GM21526 (cell line): ENCODE results near the gene MTX1.
"Not testable (repeated sequence)": the region's sequence is repeated elsewhere in the genome, so short reads cannot be mapped to it uniquely, and the experiment has no call there.

ENCODE experiments used
- ATAC-seq: cut with Tn5 transposase; IDR thresholded peaks from one replicate; pipeline ENCODE4 v1.9.1; 2021; ENCODE audit warnings: moderate library complexity; ENCODE audit not compliant: unreplicated experiment, low FRiP score

MTX1 gene

DNA sequence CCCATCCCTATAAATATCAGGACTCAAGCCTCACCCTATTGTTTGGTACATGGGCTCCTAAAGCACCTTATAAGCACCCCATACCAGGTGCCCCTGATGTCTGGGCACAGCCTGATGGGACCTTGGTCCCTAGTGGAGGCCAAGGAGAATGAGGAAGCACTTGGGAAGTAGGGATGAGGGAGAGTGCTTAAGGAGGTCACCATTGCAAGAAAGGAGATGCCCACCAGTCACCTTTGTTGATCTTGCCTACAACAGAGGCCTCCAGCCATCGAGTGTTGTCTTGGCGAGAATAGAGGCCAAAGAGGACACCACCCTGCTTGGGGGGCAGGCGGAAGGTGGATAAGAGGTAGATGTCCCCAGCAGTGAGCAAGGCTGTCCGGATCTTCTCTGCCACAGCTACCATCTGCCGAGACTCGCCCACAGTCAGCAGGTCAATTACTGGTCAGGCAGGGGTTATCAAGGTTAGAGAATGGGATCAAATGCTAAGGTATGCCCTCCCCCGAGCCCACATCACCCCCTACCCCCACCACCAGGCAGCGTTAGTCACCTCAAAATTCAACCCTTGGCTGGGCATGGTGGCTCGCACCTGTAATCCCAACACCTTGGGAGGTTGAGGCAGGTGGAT, 2.4 kb upstream of the MTX1 start:
- ATAC-seq: no peak

DNA sequence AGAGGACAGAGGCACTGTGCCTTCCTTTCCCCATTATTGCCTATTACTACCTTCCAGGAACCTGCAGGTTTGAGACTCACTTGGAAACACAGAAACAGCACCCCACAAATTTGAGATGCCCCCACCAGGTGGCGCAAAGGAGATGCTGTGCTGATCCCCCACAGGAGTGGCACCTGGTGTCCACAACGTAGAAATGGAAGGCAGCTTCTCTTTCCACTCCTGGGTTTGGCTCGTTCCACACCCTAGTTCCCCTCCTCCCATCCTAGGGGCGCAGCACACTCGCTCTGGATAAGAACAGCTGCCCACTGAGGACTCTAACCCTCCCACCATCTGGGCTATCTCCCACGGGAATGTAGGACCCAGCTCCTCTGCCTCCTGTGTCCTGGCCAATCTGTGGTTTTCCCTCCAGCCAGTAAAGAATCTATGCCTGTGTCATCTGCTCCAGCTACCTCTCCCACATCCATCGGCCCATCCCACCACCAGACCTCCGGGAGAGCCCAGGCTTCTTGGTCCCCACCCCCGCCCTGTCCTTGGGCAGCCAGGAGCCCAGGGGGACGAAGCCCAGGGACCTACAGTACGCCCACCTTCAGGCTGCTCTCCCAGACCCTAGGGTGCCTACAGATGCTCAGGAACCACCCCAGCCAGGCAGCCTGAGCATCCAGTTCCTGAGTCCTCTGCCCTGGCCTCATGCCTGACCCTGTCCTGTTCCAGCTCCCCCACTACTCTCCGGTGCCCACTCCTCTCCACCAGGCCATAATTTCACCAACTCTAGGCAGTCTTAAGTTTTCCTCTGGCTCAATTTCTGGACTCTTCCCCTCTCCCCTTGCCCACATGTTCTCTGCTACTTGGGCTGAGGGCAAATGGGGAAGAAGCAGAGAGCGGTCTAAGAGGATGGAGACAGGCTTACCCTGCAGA, 1.3 kb upstream of the MTX1 start:
- no peak for ATAC-seq

DNA sequence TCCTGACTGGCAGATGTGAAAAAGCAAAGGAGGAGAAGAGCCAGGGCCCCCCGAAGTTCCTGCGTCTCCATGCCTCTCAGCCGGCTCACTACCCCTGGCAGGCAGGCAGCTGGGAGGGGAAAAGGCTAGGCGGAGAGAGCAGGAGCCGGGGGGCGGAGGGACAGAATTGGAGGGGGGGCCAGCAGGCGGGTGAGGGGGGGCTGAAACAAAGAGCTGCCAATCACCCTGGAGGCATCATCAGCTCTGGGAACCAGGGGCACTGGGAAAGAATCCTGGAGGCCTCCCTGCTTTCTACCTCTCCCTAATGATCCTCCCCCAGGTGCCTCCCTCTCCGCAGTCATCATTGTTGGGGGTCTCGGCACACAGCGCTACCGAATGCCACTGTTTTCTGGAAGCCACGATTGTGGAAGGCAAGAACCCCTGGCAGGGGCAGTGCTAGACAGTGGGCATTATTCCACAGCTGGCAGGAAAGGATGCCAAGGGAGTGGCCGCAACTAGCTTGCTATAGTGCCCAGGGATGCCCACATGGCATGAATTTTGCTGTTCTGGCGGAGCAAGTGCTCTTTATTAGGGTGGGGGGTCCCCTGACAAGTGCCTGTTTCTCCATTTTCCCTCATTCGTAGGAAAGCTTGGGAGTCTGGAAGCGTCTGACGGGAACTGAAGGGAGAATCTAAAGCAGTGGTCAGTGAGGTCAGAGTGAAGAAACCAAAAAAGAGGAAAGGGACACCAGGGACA, 522 bp upstream of the MTX1 start, which contains the start of gene THBS3:
TSS of gene THBS3 (minus strand) at position 92 of the 735 bp plus-strand sequence. CDS start at position 71, 21 bp downstream.
- ATAC-seq: no peak

DNA sequence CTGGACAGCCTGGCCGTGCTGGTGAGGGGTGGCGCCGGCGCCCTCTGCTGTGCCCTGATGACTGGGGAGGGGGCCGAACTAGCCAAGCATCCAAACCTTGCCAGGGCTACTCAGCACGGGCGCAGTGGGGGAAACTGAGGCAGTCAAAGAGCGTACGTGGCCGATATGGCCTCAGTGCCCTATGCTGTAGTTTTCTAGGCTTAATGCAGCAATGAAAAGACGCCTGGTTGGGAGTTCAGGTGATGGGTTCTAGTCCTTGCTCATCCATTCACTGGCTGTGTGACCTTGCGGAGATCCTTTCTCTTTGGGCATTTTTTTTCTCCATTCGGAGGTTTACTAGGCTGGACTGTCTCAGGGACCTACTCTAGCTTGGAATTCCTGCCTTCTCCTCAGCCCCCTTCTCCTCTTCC, 822 bp downstream of the MTX1 start:
- no peak for ATAC-seq

DNA sequence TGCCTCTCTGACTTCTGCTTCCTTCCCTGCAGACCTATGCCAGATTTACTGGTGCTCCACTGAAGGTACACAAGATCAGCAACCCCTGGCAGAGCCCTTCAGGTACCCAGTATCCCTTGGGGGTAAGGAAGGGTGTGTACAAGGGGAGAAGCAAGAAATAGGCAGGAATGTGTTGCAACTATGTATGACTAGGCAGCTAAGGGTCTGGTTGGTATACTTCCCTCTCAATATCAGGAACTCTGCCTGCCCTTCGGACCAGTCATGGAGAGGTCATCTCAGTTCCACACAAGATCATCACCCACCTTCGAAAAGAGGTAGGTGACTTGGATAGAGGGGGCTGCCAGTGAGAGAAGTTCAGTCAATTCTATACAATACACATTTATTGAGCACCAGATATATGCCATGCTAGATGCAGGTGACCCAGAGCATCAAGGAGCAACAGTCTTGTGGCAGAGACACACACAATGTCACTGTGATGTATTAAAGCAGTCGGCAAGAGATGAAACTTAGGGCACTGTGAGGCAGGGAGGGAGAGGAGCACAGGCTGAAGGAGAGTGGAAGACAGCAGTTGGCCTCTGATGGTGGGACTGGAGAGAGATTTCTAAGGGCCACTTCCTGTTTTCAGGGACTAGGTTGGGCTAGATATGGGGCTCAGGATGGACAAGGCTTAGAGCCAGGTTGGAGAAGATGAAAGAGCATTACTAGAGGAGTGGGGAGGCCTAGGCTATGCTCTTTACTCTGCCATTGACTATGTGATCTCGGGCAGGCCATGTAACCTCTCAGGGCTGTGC, 2.0 kb downstream of the MTX1 start:
- ATAC-seq: no peak

DNA sequence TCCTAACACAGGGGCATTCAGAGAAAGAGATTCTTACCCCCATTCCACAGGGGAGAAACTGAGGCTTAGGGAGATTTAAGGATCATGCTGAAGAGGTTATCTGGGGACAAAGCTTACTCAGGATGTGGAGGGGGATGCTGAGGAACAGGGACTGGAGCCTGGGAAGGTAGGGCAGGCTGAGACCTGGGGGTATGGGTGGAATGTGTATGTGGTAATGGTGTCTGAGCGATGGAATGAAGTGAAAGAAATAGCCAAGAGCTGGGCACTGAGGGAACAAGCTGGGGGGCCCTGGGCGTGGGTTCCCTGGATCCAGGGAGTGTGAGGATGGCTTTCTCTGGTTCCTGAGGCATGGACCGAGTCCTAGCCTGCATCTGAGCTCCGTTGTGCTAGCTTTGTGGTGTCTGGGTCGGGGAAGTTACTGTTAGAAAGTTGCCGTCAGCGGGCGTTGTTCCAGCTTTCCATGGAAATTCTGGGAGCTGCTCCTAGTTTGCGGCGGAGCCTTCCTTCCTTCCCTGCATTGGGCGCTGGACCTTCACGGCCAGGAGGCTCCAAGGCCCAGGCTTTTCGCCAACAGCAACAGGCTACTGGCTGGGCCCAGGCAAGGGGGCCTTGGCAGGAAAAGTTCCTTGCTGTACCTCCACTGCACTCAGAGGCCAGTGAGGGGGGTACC, 3.0 kb downstream of the MTX1 start:
- ATAC-seq: not testable (repeated sequence)

DNA sequence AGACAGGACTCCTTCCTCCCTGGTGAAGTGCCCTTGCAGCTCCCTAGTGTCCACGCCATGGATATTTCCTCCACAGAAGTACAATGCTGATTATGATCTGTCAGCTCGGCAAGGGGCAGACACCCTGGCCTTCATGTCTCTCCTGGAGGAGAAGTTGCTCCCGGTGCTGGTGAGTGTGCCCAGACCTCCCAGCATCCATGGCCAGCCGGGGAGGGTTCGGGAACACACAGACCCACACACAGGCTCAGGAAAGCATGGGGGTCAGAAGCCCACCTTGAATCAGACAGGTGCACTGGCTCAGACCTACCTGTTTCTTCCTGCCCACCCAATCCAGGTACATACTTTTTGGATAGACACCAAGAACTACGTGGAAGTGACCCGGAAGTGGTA, 3.6 kb downstream of the MTX1 start:
- ATAC-seq: not testable (repeated sequence)

DNA sequence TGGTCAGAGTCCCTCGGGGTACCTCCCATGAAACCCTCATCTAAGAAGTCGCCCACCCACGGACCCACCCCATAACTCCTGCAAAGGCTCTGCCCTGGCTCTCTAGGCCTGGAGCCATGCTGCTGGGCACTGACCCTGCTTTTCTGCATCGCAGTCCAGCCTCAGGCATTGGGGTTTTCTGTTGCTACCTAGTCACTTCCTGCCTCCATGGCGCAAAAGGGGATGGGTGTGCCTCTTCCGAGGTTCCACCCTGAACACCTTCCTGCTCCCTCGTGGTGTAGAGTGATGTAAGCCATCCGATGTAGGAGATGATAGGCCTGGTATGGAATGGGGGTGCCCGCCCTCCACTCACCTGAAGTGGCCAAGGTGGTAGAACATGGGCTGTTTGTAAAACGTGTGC, 6.2 kb downstream of the MTX1 start:
- not testable (repeated sequence) for ATAC-seq

DNA sequence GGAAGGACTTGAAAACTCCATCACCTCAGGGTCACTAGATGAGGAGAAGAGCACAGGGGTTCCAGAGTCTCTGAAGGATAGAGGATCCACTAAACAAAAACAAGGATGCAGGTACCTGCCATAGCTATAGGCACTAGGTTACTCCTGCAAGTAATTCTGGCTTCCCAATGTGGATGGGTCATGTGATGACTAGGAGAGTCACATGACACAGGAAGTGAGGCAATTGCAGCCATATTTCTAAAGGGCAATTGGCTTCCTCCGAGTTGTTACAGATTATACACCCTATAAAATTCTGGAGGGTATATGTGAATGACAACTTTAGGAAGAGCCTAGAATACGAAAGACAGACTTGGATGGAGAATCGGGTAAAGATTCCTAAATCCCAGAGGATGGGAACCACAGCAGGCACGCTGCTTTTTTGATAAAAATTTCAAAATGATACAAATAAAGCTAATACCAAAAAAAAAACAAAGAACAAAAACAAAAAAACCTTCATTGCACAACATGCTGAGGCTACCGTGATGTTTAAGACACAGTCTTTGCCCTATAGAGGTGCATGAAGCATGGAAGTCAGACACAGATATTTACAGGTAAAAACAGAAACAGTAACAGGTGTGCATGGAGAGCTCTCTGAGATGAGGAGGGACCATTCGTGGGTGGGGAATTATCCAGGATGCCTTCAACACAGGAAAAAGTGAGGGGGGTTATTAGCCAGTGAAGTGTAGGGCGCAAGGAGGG, 10.5 kb downstream of the MTX1 start:
- ATAC-seq: no peak

DNA sequence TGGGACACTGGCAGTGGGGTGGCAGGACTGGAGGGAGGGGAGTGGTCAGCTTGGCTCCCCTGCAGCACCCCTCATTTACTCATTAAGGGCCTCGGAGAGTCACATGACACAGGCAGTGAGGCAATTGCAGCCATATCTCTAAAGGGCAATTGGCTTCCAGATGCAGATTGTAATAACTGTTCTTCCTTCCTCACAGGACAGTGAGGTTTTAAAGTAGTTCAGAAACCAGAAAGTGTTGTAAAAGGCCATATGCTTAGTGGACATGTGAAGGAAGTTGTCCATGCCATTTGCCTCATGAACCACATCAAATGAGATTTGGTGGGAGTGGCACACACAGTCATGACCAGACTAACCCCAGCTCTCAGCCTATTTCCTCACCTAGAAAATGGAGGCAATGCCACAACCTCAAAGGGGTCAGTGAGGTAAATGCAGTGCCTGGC, 11.1 kb downstream of the MTX1 start:
- no peak for ATAC-seq

DNA sequence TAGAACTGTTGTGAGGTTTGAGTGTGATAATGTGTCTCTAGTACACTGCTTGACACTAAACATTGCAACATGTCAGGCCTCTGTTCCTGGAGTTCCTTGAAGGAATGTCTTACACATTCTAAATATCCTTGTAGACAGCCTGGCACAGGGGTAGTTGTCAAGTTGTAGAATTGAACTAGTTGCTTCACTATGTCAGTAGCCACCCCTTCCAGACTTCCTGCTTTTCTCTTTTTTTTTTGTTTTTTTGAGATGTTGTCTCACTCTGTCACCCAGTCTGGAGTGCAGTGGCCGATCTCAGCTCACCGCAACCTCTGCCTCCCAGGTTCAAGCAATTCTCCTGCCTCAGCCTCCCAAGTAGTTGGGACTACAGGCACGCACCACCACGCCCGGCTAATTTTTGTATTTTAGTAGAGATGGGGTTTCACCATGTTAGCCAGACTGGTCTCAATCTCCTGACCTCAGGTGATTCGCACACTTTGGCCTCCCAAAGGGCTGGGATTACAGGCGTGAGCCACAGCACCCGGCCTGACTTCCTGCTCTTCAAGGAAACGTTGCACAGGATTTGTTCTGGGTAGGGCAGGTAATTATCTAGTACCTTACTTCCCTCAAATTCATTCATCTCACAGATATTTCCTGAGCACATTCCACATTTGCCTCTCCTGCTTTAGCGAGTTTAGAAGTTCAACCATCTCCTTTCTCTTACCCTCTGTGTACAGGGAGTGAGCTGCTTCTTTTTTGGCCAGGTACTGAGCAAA, 11.9 kb downstream of the MTX1 start:
- ATAC-seq: not testable (repeated sequence)

DNA sequence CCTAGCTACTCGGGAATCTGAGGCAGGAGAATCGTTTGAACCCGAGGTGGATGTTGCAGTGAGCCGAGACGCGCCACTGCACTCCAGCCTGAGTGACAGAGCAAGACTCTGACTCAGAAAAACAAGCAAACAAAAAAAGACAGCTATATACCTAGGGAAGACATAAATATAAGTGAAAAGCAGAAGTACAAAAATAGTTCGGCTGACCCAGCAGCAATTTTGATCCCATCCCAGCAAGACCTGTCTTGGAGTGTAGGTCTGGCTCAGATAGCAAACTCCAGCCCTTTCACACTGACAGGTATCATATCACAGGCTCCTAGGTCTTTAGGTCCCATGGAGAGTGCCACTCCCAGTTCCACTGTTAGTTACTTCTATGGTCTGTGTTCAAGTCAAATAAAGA, 14.6 kb downstream of the MTX1 start:
- ATAC-seq: no peak

DNA sequence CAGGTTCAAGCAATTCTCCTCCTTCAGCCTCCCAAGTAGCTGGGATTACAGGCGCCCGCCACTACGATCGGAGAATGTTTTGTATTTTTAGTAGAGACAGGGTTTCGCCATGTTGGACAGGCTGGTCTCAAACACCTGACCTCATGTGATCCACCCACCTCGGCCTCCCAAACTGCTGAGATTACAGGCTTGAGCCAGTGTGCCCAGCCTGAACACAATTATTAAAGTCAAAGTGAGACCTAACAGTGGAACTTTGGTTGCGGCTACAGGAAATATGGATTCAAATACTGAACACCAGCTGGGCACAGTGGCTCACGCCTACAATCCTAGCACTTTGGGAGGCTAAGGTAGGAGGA, 16.9 kb downstream of the MTX1 start:
- ATAC-seq: not testable (repeated sequence)

DNA sequence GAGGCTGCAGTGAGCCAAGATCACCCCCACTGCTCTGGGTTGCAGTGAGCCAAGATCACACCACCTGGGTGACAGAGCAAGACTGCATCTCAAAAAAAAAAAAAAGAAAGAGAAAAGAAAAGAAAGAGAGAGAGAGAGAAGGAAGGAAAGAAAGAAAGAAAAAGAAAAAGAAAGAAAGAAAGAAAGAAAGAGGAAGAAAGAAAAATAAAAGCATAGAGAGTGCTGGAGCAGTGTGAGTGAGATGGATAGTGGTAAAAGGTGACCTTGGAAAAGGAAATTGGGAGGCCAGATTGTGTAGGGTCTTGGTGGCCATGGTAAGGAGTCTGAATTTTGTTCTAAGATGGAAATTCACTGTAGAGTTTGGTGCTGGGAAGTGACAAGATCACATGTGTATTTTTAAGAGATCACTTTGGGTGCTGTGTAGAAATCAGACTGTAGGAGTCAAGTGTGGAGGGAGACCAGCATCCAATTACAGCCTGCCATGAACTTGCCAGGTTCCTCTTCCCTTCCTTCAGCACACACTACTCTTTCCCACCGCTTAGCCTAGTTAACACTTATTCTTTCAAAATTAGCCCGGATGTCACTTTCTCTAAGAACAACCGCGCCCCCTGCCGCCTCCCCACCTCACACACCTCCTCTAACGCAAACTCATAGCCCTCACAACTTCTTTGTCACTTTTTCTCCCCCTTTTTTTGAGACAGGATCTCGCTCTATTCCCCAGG, 17.9 kb downstream of the MTX1 start:
- no peak for ATAC-seq

DNA sequence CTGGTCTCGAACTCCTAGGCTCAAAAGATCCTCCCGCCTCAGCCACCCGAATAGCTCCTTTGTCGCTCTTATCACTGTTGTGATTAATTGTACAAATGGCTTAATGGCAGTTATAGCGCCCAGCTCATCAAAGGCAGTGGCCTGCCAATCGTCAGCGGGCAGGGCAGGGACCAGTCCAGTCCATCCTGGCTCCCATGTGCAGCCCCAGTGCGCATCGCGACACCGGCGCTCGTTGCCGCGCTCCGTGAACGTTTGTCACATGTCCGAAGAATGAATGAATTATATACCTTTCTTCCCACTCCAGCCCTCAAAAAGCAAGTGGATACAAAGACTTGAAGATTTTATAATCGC, 18.4 kb downstream of the MTX1 start:
- no peak for ATAC-seq

DNA sequence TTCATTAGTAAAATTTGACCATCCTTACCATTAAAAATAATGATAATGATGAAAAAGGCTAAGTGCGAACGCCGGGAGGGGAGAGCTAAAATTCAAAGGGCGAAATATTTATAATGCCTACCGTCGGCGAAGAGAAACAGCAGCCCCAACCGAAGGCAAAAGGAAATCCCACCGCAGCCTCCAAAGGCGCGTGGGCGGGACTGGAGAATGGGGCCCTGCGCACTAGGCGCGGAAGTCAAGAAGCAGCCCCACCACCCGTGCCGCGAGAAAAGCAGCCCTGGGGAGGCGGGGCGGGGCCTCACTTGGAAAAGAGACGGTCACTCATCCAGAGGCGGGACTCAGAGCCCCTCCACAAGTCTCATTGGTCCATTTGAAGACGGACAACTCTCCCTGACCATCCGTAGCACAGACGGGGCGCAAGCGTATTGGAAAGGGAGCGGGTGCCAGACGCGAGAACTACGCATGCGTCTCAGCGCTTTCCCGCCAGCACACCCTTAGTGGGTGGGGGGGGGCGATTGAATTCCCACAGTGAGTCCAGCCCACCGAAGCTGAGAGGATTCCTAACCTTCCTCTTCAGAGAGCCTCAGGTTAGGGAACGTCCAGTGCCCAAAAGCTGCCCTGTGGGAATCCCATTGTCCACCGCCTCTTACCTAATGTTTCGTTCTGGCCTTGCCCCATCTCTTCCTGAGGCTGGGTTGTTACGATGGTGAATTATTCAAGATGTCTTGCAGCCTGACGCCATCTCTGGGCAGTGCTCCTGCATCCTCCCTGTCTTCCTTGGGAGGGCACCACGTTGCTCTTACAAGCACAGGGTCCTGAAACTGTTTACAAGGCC, 19.0 kb downstream of the MTX1 start:
- peak; percentile 74 for ATAC-seq

DNA sequence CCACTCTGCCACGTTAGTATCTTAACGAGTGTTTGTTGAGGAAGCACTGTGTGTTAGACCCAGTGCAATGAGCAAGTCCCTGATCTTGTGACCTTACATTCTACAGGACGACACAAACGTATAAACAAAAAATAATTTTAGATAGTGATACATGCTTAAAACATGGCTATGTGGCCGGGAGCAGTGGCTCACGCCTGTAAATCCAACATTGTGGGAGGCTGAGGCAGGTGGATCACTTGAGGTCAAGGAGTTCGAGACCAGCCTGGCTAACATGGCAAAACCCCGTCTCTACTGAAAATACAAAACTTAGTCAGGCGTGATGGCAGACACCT, 19.6 kb downstream of the MTX1 start:
- no peak for ATAC-seq
